EL (cell line): Measurements from ENCODE around the gene NFIB.

Experiments
- DNase-seq: peaks from one replicate; pipeline ENCODE4 v3.0.0-alpha.2; 2016

NFIB gene

DNA sequence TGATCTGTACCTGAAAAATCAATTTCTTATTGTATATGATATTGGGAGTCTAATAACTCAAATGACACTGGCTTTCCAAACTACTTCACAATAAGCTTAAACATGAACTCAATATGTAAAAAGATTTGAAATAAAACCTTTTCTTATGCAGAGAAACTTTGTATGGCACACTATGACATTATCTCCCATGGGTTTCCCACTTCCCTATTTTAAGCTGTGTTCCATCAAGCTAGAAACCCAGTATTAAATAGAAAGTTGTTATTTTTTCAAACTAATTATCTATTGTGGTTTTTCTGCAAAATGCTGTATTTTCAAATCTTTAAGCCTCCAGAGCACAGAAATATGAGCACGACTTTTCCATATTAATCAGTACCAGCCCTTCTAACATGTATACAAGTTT lies 174.7 kb downstream of the NFIB start:
- no peak for DNase-seq

- no peak for DNase-seq
Measured at GRCh38 chr9:14136646-14137370, 177.1 kb downstream of the NFIB start.

DNA sequence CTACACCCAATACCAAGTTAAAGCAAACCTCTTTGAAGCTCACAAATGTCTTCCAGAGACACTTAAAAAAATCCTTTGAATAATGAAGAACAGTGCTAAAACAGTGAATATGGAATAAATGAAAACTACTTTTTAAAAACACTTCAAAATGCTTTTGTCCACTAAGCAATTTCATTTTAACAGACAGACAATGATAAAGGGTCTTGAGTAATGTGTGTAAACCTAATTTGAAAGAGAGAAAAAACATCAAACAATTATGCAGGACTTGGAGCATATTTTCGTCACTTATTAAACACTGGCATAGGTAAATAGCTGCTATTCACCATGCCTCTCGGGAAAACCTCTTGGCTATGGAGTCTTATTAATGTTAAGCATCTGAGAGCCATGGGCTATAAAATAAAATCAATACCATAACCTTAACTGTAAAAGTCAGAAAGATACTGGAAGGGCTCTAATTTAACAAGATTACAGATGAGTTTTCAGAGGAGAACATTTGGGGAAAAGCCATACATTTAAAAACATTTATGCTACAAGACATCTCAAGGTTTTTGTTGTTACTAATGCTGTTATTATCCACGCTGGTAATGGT lies 177.8 kb downstream of the NFIB start:
- DNase-seq = no peak

GRCh38 chr9:14135421-14135820 lies 178.5 kb downstream of the NFIB start:
- no peak for DNase-seq

DNA sequence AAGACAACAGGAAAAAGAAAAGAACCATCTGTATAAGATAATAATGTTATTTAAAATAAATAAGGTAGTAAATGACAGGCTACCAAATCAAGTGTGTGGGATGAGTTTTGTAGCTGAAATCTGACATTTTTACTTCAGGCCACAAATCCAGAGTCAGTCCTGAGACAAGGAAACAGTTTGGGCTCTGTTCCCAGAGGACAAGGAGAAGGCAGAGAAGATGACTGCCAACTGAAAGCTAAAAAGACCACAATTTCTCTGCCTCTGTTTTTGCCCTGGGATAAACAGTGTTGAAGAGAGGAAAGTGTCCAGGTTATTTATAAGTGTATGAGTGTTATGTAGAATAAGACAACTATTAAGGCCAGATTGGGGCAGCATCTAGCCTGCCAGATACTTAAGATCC lies 180.5 kb downstream of the NFIB start:
- DNase-seq = no peak

DNA sequence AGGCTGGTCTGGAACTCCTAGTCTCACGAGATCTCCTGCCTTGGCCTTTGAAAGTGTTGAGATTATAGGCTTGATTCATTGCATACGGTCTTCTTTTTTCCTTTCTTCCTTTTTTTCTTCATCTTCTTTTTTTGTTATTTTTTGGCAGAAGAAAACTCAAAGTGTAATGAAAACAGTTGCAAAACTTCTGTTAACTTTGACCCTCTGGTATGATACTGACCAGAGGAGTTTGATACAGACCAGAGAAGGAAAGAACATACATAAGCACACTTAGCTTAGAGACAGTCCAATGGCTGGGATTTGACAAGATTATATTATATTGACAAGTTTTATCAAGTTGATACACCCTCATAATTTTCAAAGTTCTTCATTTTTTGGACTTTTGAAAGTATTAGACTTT lies 181.2 kb downstream of the NFIB start:
- no peak for DNase-seq

DNA sequence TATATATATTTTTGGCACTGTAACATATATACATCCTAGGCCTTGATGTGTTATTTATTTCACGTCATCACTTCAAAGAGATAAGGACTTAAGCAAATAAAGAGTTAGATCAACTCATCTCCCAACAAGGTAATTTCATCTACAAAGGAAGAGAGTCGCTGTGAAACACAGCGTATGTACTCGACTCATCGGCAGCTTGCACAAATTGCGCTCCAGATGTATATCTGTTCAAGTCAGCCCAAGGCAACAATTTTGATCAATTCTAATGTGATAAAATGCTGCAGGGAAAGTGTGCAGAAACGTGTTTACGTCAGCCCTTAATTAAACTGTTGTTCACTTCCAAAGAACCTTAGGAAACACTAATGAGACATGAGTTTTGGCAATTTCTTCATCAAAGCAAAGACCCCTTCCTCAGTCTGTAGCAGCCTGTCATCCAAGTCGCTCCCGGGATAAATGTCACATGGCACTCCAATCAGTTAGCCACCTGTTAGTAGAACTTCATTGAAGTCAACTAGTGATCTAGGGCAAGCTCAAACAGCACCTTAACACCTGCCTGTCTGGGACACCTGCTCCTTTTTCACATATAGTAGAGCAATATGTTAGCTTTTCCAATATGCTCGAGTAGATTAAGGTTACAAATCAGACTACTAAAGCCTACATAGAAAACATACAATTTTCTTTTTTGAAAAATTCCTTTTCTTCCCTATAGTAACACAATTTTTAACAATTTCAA lies 182.4 kb downstream of the NFIB start:
- DNase-seq = no peak

GRCh38 chr9:14127656-14128055 lies 186.3 kb downstream of the NFIB start:
- no peak for DNase-seq

DNA sequence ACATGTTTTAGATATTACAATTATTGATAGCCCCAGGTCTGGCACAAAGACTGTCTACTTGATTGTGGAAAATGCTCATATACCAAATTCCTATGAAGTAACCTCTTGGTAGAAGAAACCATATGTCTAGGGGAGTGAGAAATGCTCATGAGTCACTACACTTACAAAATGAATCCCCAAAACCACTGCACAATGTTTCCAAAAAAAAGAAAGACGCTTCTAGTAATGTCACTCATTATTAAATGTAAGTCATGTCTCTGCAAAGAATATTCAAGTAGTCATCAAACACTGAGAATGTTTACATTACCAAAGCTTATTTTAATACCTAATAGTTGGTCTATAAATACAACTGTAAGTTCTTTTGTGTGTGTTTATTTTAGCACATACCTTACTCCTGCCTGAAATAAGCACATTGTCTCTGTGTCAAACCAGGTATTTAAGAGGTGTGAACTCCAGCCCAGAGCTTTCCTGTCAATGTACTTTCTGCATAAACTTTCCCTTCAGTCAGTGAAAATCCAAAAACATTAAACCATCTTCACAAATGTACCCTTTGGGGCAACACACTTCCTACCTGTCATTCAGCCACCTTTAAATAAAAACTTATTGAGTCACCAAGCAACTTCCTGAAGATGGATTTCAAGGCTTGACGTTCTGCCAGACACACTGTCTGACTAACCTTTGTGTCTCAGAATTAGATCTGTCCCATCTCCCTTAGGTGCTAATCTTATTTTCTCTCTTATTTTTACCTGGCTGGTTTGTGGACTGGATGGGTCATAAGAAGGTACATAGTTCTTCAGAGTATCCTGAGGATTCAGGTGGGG lies 194.0 kb downstream of the NFIB start:
- DNase-seq = peak; percentile 5

GRCh38 chr9:14112226-14112625 lies 201.7 kb downstream of the NFIB start:
- no peak for DNase-seq

DNA sequence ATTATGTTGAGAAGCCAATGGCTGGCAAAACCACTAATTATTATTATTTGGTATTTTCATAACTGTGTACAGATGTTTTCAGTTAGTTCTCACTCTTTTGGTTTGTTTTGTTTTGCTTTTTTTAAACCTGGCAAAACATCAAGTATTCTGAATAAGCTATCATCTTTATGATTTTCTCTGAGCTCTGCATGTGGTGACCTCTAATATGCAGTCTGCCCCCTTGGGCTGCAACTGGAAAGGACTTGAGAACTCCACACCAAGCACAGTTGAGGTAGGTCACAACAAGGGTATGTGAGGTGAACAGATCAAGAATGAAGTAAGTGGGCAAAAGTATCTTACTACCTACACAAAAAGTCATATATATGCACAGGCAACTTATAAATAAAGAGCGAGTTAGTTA lies 202.2 kb downstream of the NFIB start:
- DNase-seq = no peak

- no peak for DNase-seq
Measured at GRCh38 chr9:14107977-14108376, 206.0 kb downstream of the NFIB start.

DNA sequence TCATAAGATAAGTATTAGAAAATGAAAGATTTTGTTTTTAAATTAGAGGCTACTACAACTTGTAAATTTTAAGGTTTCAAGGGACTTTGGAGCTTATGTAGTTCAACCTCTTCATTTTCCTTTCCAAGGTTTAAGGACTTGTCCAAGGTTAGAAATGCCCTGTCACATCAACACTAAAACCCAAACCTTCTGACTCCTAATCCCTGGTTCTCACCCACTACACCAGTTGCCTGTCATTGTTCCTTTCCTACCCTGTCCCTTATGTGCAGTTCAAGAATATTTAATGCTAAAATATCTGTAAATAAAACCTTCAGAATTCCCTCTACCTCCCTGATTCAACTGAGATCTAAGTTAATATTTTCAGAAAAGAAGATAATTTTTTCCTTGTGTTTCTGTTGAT lies 206.4 kb downstream of the NFIB start:
- no peak for DNase-seq

- DNase-seq = no peak
Measured at GRCh38 chr9:14106699-14107098, 207.2 kb downstream of the NFIB start.

DNA sequence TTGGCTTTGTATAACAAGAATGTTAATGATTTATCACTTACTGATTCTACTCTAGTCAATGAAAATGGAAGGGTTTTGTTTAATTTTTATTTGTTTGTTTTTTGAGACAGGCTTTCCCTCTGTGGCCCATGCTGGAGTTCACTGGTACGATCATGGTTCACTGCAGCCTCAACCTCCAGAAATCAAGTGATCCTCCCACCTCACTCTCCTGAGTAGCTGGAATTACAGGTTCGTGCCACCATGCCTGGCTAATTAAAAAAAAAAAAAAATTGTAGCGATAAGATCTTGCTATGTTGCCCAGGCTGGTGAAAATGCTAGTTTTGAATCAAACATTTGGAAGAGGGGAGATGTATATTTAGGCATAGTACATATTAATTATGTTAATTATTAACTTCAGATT lies 209.4 kb downstream of the NFIB start:
- no peak for DNase-seq

DNA sequence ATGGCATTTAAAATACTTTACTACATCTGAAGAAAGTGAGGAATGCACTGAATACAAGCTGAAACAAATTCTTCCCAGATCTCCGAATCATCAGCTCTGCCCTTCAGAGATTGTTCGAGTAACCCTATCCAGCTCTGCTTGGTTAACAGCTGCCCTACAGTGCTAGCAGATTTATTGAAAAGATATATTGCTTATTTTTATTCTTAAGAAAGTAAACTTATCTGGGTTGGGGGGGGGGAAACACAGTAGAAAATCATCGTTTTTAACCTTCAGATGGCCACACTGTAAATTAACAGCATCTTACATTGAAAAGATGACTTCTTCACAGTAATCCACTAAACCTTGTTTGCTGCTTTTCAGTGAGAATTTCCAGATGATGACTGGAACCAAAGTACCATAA lies 210.8 kb downstream of the NFIB start:
- DNase-seq = no peak

DNA sequence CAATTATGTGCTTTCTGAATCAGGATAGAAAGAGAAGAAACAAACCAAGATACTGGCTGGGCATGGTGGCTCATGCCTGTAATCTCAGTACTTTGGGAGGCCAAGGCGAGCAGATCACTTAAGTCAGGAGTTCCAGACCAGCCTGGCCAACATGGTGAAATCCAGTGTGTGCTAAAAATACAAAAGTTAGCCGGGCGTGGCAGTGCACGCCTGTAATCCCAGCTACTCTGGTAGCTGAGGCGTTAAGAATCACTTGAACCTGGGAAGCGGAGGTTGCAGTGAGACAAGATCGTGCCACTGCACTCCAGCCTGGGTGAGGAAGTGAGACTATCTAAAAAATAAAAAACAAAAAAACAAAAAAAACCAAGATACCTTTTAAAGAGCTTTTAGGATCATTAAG lies 214.2 kb downstream of the NFIB start:
- no peak for DNase-seq

- DNase-seq = no peak
Measured at GRCh38 chr9:14098486-14099180, 215.3 kb downstream of the NFIB start.

DNA sequence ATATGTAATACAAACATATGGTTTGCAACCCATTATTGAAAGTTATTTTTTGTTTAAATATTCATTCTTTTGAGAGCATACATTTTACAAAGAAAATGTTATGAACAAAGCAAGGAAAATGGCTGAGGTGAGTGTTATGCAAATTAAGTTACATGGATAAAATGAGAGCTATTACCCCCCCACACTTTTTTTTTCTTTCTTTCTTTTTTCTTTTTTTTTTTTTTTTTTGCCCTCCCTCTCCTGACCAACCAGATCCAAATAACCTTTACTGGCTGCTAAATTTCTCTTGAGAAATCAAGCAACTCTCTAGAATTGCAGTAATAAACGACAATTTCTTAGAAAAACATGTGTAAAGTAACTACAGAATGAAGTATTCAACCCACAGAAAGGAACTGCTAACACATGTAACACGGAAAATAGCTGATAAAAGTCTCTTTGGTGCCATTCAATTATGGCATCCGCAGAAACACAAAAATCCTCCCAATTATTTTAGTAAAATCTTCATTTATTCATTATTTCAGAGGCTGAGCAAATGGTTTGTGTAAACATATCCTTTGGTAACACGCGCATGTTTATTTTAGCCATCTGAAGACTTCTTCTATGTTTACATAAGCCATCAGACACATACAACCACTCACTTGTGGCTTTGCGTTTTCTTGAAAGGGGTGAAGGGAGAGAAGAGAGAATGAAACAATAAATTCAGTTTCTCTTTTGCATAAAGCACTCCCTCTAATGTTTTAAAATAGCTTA lies 216.1 kb downstream of the NFIB start:
- no peak for DNase-seq

DNA sequence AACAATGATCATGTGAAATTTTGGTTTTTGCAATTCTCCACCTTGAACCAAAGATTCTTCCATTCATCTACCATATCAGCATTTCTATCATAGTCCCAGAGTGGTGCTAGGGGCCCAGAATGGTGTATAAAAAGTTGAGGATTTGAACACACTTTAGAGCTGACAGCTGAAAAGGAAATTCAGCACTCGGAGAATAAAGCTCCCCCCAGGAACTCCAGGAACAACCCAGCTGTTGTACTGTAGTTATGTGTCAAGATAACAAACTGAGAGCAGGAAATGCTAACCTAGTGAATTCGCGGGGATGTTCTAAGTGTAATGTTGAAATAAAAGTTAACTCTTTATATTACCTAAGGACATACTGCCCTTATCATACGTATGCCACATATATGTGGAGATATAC lies 216.7 kb downstream of the NFIB start:
- no peak for DNase-seq

- peak; percentile 17 for DNase-seq
Measured at GRCh38 chr9:14096258-14096922, 217.6 kb downstream of the NFIB start.
